ENCODE data around the gene THEMIS.

- TF ChIP-seq YY1 (IDR thresholded peaks at IDR 0.05; ENCODE audit: insufficient read depth, insufficient read length) (no peak), ZNF274 (IDR thresholded peaks at IDR 0.05; ENCODE audit: low read depth, low read length) (no peak)
Measured at GRCh38 chr6:127737009-127737486, 163.8 kb downstream of the THEMIS start.
